ENCODE data around the gene TMEM61. TPM values are rescaled to one million over a fixed set of nuclear protein-coding genes. Genes with fewer than 3 reads are reported as not detected.

The TMEM61 gene
- polyA plus RNA-seq, 1 of the 3 experiments (the other 2 are of a cell fraction) = not detected

- H3K4me1 ChIP-seq (ENCODE audit: control insufficient read depth in 1 of 2, insufficient read depth in 2 of 2, low read depth in 1 of 2, low read length in 1 of 2) = peaks cover 0 to 14% of the 10 kb centered on the region in 2 experiments; a peak in 1 of 4 replicates
- POLR2A ChIA-PET = interaction anchor here (1.4 kb wide), 1 partner anchor 41 kb away, joined by 3 read pairs; no protein-coding TSS in a partner anchor
- TF ChIP-seq NFIC (IDR thresholded peaks at IDR 0.05; ENCODE audit: borderline replicate concordance) (no peak), SMC3 (IDR thresholded peaks at IDR 0.05; ENCODE audit: low read depth, low read length) (no peak), USF1 (IDR thresholded peaks at IDR 0.05; ENCODE audit: borderline replicate concordance, low read depth) (no peak), MEF2A (IDR thresholded peaks at IDR 0.05; ENCODE audit: borderline replicate concordance, low read depth) (no peak), RXRA (IDR thresholded peaks at IDR 0.05; ENCODE audit: borderline replicate concordance, low read depth) (no peak), EP300 (IDR thresholded peaks at IDR 0.05; ENCODE audit: borderline replicate concordance in 1 of 2, low read depth in 1 of 2, low read length in 1 of 2) (no peak), TCF12 (IDR thresholded peaks at IDR 0.05) (no peak), GATA2 (CRISPR knock-in tag; IDR thresholded peaks at IDR 0.05) (no peak), JUND (IDR thresholded peaks at IDR 0.05) (no peak), EZH2phosphoT487 (IDR thresholded peaks at IDR 0.05; ENCODE audit: borderline replicate concordance, low read depth) (no peak), RFX5 (IDR thresholded peaks at IDR 0.05; ENCODE audit: low read length) (no peak), YY1 (IDR thresholded peaks at IDR 0.05; ENCODE audit: low read depth) (no peak), SIN3A (IDR thresholded peaks at IDR 0.05; ENCODE audit: borderline replicate concordance, low read depth, low read length) (no peak), RCOR1 (IDR thresholded peaks at IDR 0.05; ENCODE audit: low read length) (no peak)
- TF ChIP-seq, protein P1, sequence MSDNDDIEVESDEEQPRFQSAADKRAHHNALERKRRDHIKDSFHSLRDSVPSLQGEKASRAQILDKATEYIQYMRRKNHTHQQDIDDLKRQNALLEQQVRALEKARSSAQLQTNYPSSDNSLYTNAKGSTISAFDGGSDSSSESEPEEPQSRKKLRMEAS (IDR thresholded peaks at IDR 0.05; ENCODE audit: low read depth) = no peak
- no peak for DNase-seq
- CTCF ChIA-PET = interaction anchor here (3.0 to 11.0 kb wide), 3 partner anchors 30 to 48 kb away, joined by 13 to 123 read pairs (median 80); no protein-coding TSS in a partner anchor
- no peaks in the 10 kb centered on the region for H4K20me1 ChIP-seq (ENCODE audit: insufficient read depth)
- no peaks in the 10 kb centered on the region for H3K9me2 ChIP-seq
- no peaks in the 10 kb centered on the region for H3K27me3 ChIP-seq (ENCODE audit: insufficient read depth)
- no peaks in the 10 kb centered on the region for H3K9me3 ChIP-seq
- H2AFZ ChIP-seq (ENCODE audit: low read depth) = no peak overlapping the region
- H3K79me2 ChIP-seq (ENCODE audit: insufficient read depth) = no peaks in the 10 kb centered on the region
- H3K27ac ChIP-seq (ENCODE audit: low read depth in 2 of 2, low read length in 1 of 2) = no peak overlapping the region
- H3F3A ChIP-seq (replicated peaks; ENCODE audit: insufficient read depth) = no peaks in the 10 kb centered on the region
- H3K9ac ChIP-seq = no peak overlapping the region
- H3K4me2 ChIP-seq = no peak overlapping the region
- no peak overlapping the region for H3K4me3 ChIP-seq (ENCODE audit: low read depth in 2 of 2, low read length in 1 of 2)
- WGBS (ENCODE audit: low lambda C conversion rate) = 71% methylated on average over 9 of the region's 12 CpGs
- no peaks in the 10 kb centered on the region for H3K36me3 ChIP-seq (replicated peaks in 1 of 2; ENCODE audit: control insufficient read depth in 1 of 2, insufficient read depth in 2 of 2, low read length in 1 of 2)
Observed at GRCh38 chr1:54991939-54992338, 11.5 kb downstream of the TMEM61 start.

DNA sequence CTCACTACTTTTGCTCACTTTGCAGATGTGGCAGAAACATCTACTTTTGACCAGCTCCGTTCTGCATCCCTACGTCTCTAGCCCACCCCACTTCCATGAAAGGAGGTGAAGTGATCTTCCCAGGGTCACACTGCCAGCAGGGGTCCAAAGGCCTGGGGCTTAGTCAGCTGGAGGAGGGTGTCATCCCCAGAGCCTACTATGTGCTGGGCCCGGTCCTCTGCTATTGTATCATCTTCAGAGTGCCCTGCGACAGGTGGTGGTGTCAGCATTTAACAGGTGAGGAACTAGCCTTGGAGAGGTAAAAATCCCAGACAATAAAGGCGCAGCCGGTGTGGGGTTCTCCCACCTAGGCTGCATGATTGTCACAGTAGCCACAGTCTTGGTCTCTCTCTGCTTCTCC is 12.7 kb downstream of the TMEM61 start:
- H3K36me3 ChIP-seq (replicated peaks in 1 of 2; ENCODE audit: control insufficient read depth in 1 of 2, insufficient read depth in 2 of 2, low read length in 1 of 2) = no peaks in the 10 kb centered on the region
- TF ChIP-seq RCOR1 (IDR thresholded peaks at IDR 0.05; ENCODE audit: low read length) = no peak
- no peak for TF ChIP-seq ELF1 (IDR thresholded peaks at IDR 0.05)
- TF ChIP-seq EP300 (IDR thresholded peaks at IDR 0.05; ENCODE audit: borderline replicate concordance in 1 of 2, low read depth in 1 of 2, low read length in 1 of 2) = no peak
- TF ChIP-seq TEAD4 (IDR thresholded peaks at IDR 0.05; ENCODE audit: borderline replicate concordance, insufficient read depth) = no peak
- TF ChIP-seq SIN3A (IDR thresholded peaks at IDR 0.05; ENCODE audit: borderline replicate concordance, low read depth, low read length) = no peak
- H3K27me3 ChIP-seq (ENCODE audit: insufficient read depth) = no peaks in the 10 kb centered on the region
- H3F3A ChIP-seq (replicated peaks; ENCODE audit: insufficient read depth) = no peaks in the 10 kb centered on the region
- DNase-seq = no peak
- H3K9ac ChIP-seq = no peak overlapping the region
- ChIA-PET CTCF (interaction anchor here (0.7 to 11.0 kb wide), 5 partner anchors 15 to 49 kb away, joined by 3 to 123 read pairs (median 7); no protein-coding TSS in a partner anchor), POLR2A (interaction anchor here (0.6 kb wide), 1 partner anchor 45 kb away, joined by 3 read pairs; no protein-coding TSS in a partner anchor)
- no peak overlapping the region for H3K4me3 ChIP-seq (ENCODE audit: low read depth in 2 of 2, low read length in 1 of 2)
- H3K4me2 ChIP-seq = no peak overlapping the region
- no peak overlapping the region for H2AFZ ChIP-seq (ENCODE audit: low read depth)
- no peaks in the 10 kb centered on the region for H4K20me1 ChIP-seq (ENCODE audit: insufficient read depth)
- H3K4me1 ChIP-seq (ENCODE audit: control insufficient read depth in 1 of 2, insufficient read depth in 2 of 2, low read depth in 1 of 2, low read length in 1 of 2) = peaks cover 0 to 8% of the 10 kb centered on the region in 2 experiments; a peak in 1 of 4 replicates
- no peaks in the 10 kb centered on the region for H3K79me2 ChIP-seq (ENCODE audit: insufficient read depth)
- H3K27ac ChIP-seq (ENCODE audit: low read depth in 2 of 2, low read length in 1 of 2) = no peak overlapping the region
- WGBS (ENCODE audit: low lambda C conversion rate) = 76% methylated on average over 3 of the region's 6 CpGs
- no peaks in the 10 kb centered on the region for H3K9me2 ChIP-seq
- no peaks in the 10 kb centered on the region for H3K9me3 ChIP-seq

All from SK-N-SH (cell line).